IMR-90 (cell line): ENCODE data around the gene DUS4L. TPM values are rescaled to one million over a fixed set of nuclear protein-coding genes. Genes with fewer than 3 reads are reported as not detected.

ENCODE experiments used
- ATAC-seq: fragments of 200-7000 bp; cut with Tn5 transposase; 2 replicates; pipeline ENCODE4 v1.9.1; 2020; ENCODE audit warnings: low read depth, mild to moderate bottlenecking, moderate library complexity
- BruUV-seq: library from RNA; stranded (reverse); fragments of 400-500 nt; replicated peaks from 2 replicates; lab custom pipeline; 2021; lab: Mats Ljungman, UMichigan
- CTCF ChIA-PET: fragments of 300-600 bp; formaldehyde crosslinking; extraction: SDS; loops from one replicate; lab custom pipeline; 2021; ENCODE audit warnings: antibody characterized with exemption; lab: Yijun Ruan, JAX
- POLR2A ChIA-PET: fragments of 300-600 bp; sonication (Branson Sonifier 250); formaldehyde crosslinking; loops from one replicate; lab custom pipeline; 2022; ENCODE audit warnings: antibody characterized with exemption; ENCODE audit not compliant: unreplicated experiment; lab: Charles Lee
- DNase-seq: peaks from one replicate; pipeline ENCODE4 v3.0.0; 2013
- H2AFZ ChIP-seq: replicated peaks from 2 replicates; pipeline ENCODE3; 2013; ENCODE audit warnings: low read length, mild to moderate bottlenecking; ENCODE audit not compliant: poor library complexity
- H2AK5ac ChIP-seq: 2 replicates; pipeline ENCODE4 v1.6.1; 2013; ENCODE audit warnings: low read depth, low read length, inconsistent platforms
- H2AK9ac ChIP-seq: replicated peaks from 2 replicates; pipeline ENCODE3; 2013; ENCODE audit warnings: mild to moderate bottlenecking, low read depth, low read length, moderate library complexity; ENCODE audit not compliant: poor library complexity
- H2BK120ac ChIP-seq: 2 replicates; pipeline ENCODE4 v1.6.1; 2013; ENCODE audit warnings: low read depth, low read length, inconsistent platforms
- H2BK15ac ChIP-seq: 3 replicates; pipeline ENCODE4 v1.6.1; 2013; ENCODE audit warnings: low read depth, low read length, inconsistent platforms
- H2BK20ac ChIP-seq: 2 replicates; pipeline ENCODE4 v1.6.1; 2013; ENCODE audit warnings: low read depth, mild to moderate bottlenecking, inconsistent platforms, low read length, moderate library complexity
- H2BK5ac ChIP-seq: 2 replicates; pipeline ENCODE4 v1.6.1; 2013; ENCODE audit warnings: mild to moderate bottlenecking, low read depth, low read length, inconsistent platforms; ENCODE audit not compliant: poor library complexity, severe bottlenecking
- H3K14ac ChIP-seq: replicated peaks from 2 replicates; pipeline ENCODE4 v1.6.1; 2013; ENCODE audit warnings: low read depth, low read length, inconsistent platforms
- H3K18ac ChIP-seq: 2 replicates; pipeline ENCODE4 v1.6.1; 2013; ENCODE audit warnings: low read depth, low read length, control low read depth
- H3K23ac ChIP-seq: 2 replicates; pipeline ENCODE4 v1.6.1; 2013; ENCODE audit warnings: low read depth, low read length, inconsistent platforms
- H3K27ac ChIP-seq: 2 replicates; pipeline ENCODE4 v1.5.1; 2013; ENCODE audit warnings: mild to moderate bottlenecking, control low read depth, low read length; ENCODE audit not compliant: insufficient read depth
- H3K27me3 ChIP-seq: 2 replicates; pipeline ENCODE4 v1.6.1; 2013; ENCODE audit warnings: low read length; ENCODE audit not compliant: control insufficient read depth, insufficient read depth
- H3K36me3 ChIP-seq: 2 replicates; pipeline ENCODE4 v1.6.1; 2013; ENCODE audit warnings: low read length, mixed read lengths; ENCODE audit not compliant: control insufficient read depth, insufficient read depth
- H3K4ac ChIP-seq: 2 replicates; pipeline ENCODE4 v1.6.1; 2013; ENCODE audit warnings: low read depth, low read length, inconsistent platforms
- H3K4me1 ChIP-seq: 2 replicates; pipeline ENCODE4 v1.6.1; 2013; ENCODE audit warnings: low read length, mixed read lengths; ENCODE audit not compliant: control insufficient read depth, insufficient read depth
- H3K4me2 ChIP-seq: 2 replicates; pipeline ENCODE4 v1.6.1; 2013; ENCODE audit warnings: low read depth, mild to moderate bottlenecking, control low read depth, low read length, moderate library complexity
- H3K4me3 ChIP-seq: 2 replicates; pipeline ENCODE4 v1.5.1; 2013; ENCODE audit warnings: low read depth, mild to moderate bottlenecking, control low read depth, low read length, moderate library complexity; ENCODE audit not compliant: insufficient read depth
- H3K56ac ChIP-seq: 2 replicates; pipeline ENCODE4 v1.6.1; 2013; ENCODE audit warnings: low read length, inconsistent platforms; ENCODE audit not compliant: insufficient read depth; ENCODE audit errors: extremely low read depth
- H3K79me1 ChIP-seq, 2 experiments: 2 replicates each; pipeline ENCODE4 v1.6.1; 2013; ENCODE audit warnings: low read length in 2 of 2, inconsistent platforms in 1 of 2, low read depth in 1 of 2
- H3K9ac ChIP-seq: 2 replicates; pipeline ENCODE4 v1.6.1; 2013; ENCODE audit warnings: low read depth, low read length, control low read depth
- H3K9me1 ChIP-seq: 2 replicates; pipeline ENCODE4 v1.6.1; 2013; ENCODE audit warnings: low read length, inconsistent platforms; ENCODE audit not compliant: insufficient read depth
- H3K9me3 ChIP-seq: 2 replicates; pipeline ENCODE4 v1.6.1; 2013; ENCODE audit warnings: low read length; ENCODE audit not compliant: control insufficient read depth, insufficient read depth
- H4K20me1 ChIP-seq: 2 replicates; pipeline ENCODE4 v1.6.1; 2013; ENCODE audit warnings: low read length, inconsistent platforms; ENCODE audit not compliant: insufficient read depth
- H4K5ac ChIP-seq: 2 replicates; pipeline ENCODE4 v1.6.1; 2013; ENCODE audit warnings: mild to moderate bottlenecking, low read depth, low read length, control low read depth
- H4K8ac ChIP-seq, 2 experiments: 2 replicates each; pipeline ENCODE4 v1.6.1; 2013; ENCODE audit warnings: low read depth in 2 of 2, low read length in 2 of 2, control low read depth in 1 of 2, inconsistent platforms in 1 of 2
- H4K91ac ChIP-seq: 2 replicates; pipeline ENCODE4 v1.6.1; 2013; ENCODE audit warnings: low read depth, low read length, inconsistent platforms; ENCODE audit not compliant: insufficient read depth
- BHLHE40 ChIP-seq: fragments of 150-350 bp; IDR thresholded peaks from 2 replicates; pipeline ENCODE4 v1.6.1; 2016; ENCODE audit warnings: mild to moderate bottlenecking, low read depth, low read length
- CEBPB ChIP-seq: IDR thresholded peaks from 2 replicates; pipeline ENCODE4 v1.6.1; 2012; ENCODE audit warnings: low read depth, low read length, improper control_type of control experiment
- CHD1 ChIP-seq: IDR thresholded peaks from 2 replicates; pipeline ENCODE4 v1.6.1; 2012; ENCODE audit warnings: low read depth, low read length, improper control_type of control experiment
- FOS ChIP-seq: fragments of 150-350 bp; IDR thresholded peaks from 2 replicates; pipeline ENCODE4 v1.6.1; 2016; ENCODE audit warnings: low read depth, low read length
- MAFK ChIP-seq: IDR thresholded peaks from 2 replicates; pipeline ENCODE4 v1.6.1; 2012; ENCODE audit warnings: low read depth, low read length, improper control_type of control experiment
- MAZ ChIP-seq: IDR thresholded peaks from 2 replicates; pipeline ENCODE4 v1.6.1; 2012; ENCODE audit warnings: low read depth, mild to moderate bottlenecking, low read length, improper control_type of control experiment, moderate library complexity, borderline replicate concordance
- MXI1 ChIP-seq: IDR thresholded peaks from 2 replicates; pipeline ENCODE4 v1.6.1; 2012; ENCODE audit warnings: low read depth, mild to moderate bottlenecking, low read length, moderate library complexity, borderline replicate concordance
- NFE2L2 ChIP-seq: fragments of 150-350 bp; IDR thresholded peaks from 2 replicates; pipeline ENCODE4 v1.6.1; 2016; ENCODE audit warnings: low read depth, mild to moderate bottlenecking, low read length
- POLR2A ChIP-seq: IDR thresholded peaks from 2 replicates; pipeline ENCODE4 v1.6.1; 2012; ENCODE audit warnings: mild to moderate bottlenecking, low read depth, low read length
- RAD21 ChIP-seq: IDR thresholded peaks from 2 replicates; pipeline ENCODE4 v1.6.1; 2012; ENCODE audit warnings: low read length, improper control_type of control experiment
- RCOR1 ChIP-seq: IDR thresholded peaks from 2 replicates; pipeline ENCODE4 v1.6.1; 2012; ENCODE audit warnings: mild to moderate bottlenecking, low read length, improper control_type of control experiment; ENCODE audit not compliant: insufficient replicate concordance
- RFX5 ChIP-seq: IDR thresholded peaks from 2 replicates; pipeline ENCODE4 v1.8.0; 2012; ENCODE audit warnings: low read depth, mild to moderate bottlenecking, low read length, moderate library complexity
- SMC3 ChIP-seq: fragments of 150-350 bp; IDR thresholded peaks from 2 replicates; pipeline ENCODE4 v1.6.1; 2016; ENCODE audit warnings: low read depth, mild to moderate bottlenecking, antibody characterized with exemption, low read length, moderate library complexity
- dilution Hi-C: fragments of 300-500 bp; cut with HindIII; formaldehyde crosslinking; loops from one replicate; pipeline ENCODE4 v1.14.3; 2018; ENCODE audit warnings: low sequenced_read_pairs; ENCODE audit not compliant: unreplicated experiment
- in situ Hi-C: fragments of 300-500 bp; cut with MboI; formaldehyde crosslinking; loops from 3 replicates; pipeline ENCODE4 v1.14.3; 2019; ENCODE audit warnings: low sequenced_read_pairs, inconsistent platforms, mixed read lengths
- intact Hi-C: fragments of 100-400 bp; cut with micrococcal nuclease; formaldehyde crosslinking; loops from 2 replicates; pipeline ENCODE4 v1.10.0; 2022
- polyA plus RNA-seq, 3 experiments: library from polyadenylated mRNA; depleted of rRNA; stranded (reverse); fragments of >200 nt; gene quantifications; 2 replicates each; pipeline ENCODE4 v1.2.3, GENCODE V29; 2012; ENCODE audit warnings: low replicate concordance in 1 of 3
- total RNA-seq: library from RNA; depleted of rRNA; stranded (reverse); fragments of >200 nt; gene quantifications from 2 replicates; pipeline ENCODE4 v1.2.3, GENCODE V29; 2012
- TF ChIP-seq, protein P1 (sequence below): fragments of 150-350 bp; IDR thresholded peaks from 2 replicates; pipeline ENCODE4 v1.6.1; 2016; ENCODE audit warnings: low read depth, mild to moderate bottlenecking, low read length, moderate library complexity, borderline replicate concordance
- TF ChIP-seq, protein P2 (sequence below): conservative IDR thresholded peaks from 2 replicates; pipeline ENCODE4 v1.5.1; 2012; ENCODE audit warnings: mild to moderate bottlenecking, low read depth, low read length, improper control_type of control experiment
- TF ChIP-seq, protein P3 (sequence below): fragments of 150-350 bp; IDR thresholded peaks from 2 replicates; pipeline ENCODE4 v1.6.1; 2017; ENCODE audit warnings: mild to moderate bottlenecking, antibody characterized with exemption, low read length, low read depth

The DUS4L gene
- total and polyA plus RNA-seq, 2 of the 4 experiments (the other 2 are of a cell fraction) = 4.2 to 6.6 TPM

DNA sequence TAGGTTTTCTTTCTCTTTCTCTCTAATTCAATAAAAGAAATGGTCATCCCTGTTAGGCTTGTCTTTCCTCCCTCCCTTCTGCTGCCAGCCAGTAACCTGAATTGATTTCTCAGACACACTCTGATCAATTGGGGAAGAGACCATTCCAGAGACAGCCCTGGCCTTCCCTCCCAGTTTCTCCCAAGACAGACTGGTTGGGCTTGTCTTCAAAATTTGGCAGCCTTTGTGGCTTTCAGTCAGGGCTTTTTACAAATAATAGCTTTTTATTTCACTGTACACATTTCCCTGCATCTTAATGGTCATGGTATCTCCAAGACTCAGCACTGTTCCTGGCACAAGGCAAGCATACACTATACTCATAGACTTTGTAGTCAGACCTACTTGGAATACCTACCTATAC, 50.2 kb downstream of the DUS4L start:
- Histone ChIP-seq H3K56ac (no peak overlapping the region), H4K20me1 (no peaks in the 10 kb centered on the region), H3K4me3 (no peak overlapping the region), H2AK5ac (no peak overlapping the region), H4K8ac (no peak overlapping the region), H3K9me3 (no peaks in the 10 kb centered on the region), H4K5ac (no peak overlapping the region), H3K4me1 (peaks cover 6% of the 10 kb centered on the region), H2AK9ac (no peak overlapping the region), H3K4me2 (no peak overlapping the region), H2BK5ac (peak overlapping the region; percentile 15), H3K27me3 (no peaks in the 10 kb centered on the region), H3K18ac (peak overlapping the region; percentile 24; the same call in 1 of the 2 replicates), H2BK20ac (no peak overlapping the region), H3K36me3 (peaks cover 8% of the 10 kb centered on the region), H3K79me1 (0 out of 4 replicates have a peak, but pooled peaks cover 0 to 14% of the 10 kb centered on the region in 2 experiments), H3K4ac (no peak overlapping the region; the same call in 1 of the 2 replicates), H3K9me1 (peaks cover 6% of the 10 kb centered on the region), H2BK15ac (no peak overlapping the region), H2BK120ac (no peak overlapping the region), H3K27ac (no peak overlapping the region), H4K91ac (no peak overlapping the region), H3K9ac (no peak overlapping the region), H2AFZ (no peak overlapping the region), H3K14ac (no peak overlapping the region), H3K23ac (no peak overlapping the region)
- ATAC-seq (no peak), DNase-seq (no peak)
- in situ Hi-C loops (no loop called here), intact Hi-C loops (no loop called here), dilution Hi-C loops (no loop called here)
- ChIA-PET POLR2A (no interaction called here), CTCF (no interaction called here)
- TF ChIP-seq CHD1 (no peak), CEBPB (no peak), NFE2L2 (no peak), FOS (no peak), BHLHE40 (no peak), POLR2A (no peak), RCOR1 (no peak), RFX5 (no peak), RAD21 (no peak), SMC3 (no peak), MXI1 (no peak), MAZ (no peak), MAFK (no peak)
- TF ChIP-seq, protein P1, sequence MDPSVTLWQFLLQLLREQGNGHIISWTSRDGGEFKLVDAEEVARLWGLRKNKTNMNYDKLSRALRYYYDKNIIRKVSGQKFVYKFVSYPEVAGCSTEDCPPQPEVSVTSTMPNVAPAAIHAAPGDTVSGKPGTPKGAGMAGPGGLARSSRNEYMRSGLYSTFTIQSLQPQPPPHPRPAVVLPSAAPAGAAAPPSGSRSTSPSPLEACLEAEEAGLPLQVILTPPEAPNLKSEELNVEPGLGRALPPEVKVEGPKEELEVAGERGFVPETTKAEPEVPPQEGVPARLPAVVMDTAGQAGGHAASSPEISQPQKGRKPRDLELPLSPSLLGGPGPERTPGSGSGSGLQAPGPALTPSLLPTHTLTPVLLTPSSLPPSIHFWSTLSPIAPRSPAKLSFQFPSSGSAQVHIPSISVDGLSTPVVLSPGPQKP = no peak
- TF ChIP-seq, protein P2, sequence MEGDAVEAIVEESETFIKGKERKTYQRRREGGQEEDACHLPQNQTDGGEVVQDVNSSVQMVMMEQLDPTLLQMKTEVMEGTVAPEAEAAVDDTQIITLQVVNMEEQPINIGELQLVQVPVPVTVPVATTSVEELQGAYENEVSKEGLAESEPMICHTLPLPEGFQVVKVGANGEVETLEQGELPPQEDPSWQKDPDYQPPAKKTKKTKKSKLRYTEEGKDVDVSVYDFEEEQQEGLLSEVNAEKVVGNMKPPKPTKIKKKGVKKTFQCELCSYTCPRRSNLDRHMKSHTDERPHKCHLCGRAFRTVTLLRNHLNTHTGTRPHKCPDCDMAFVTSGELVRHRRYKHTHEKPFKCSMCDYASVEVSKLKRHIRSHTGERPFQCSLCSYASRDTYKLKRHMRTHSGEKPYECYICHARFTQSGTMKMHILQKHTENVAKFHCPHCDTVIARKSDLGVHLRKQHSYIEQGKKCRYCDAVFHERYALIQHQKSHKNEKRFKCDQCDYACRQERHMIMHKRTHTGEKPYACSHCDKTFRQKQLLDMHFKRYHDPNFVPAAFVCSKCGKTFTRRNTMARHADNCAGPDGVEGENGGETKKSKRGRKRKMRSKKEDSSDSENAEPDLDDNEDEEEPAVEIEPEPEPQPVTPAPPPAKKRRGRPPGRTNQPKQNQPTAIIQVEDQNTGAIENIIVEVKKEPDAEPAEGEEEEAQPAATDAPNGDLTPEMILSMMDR = no peak
- TF ChIP-seq, protein P3, sequence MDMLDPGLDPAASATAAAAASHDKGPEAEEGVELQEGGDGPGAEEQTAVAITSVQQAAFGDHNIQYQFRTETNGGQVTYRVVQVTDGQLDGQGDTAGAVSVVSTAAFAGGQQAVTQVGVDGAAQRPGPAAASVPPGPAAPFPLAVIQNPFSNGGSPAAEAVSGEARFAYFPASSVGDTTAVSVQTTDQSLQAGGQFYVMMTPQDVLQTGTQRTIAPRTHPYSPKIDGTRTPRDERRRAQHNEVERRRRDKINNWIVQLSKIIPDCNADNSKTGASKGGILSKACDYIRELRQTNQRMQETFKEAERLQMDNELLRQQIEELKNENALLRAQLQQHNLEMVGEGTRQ = no peak
- BruUV-seq = no TSS peak
